Fibroblast of lung (primary cell): ENCODE results near the gene STARD5. TPM values are rescaled to one million over a fixed set of nuclear protein-coding genes. Genes with fewer than 3 reads are reported as not detected.

ENCODE experiments used
- DNase-seq, 2 donors: peaks; one replicate each; pipeline versions ENCODE4 v3.0.0 to v3.0.0-alpha.2; 2010; ENCODE audit warnings: low read depth in 2 of 2
- H2AFZ ChIP-seq: 2 replicates; pipeline ENCODE4 v1.5.1; 2012; ENCODE audit warnings: low read length, control low read depth, inconsistent platforms
- H3K27ac ChIP-seq: 2 replicates; pipeline ENCODE4 v1.5.1; 2011; ENCODE audit warnings: low read length, control low read depth; ENCODE audit not compliant: insufficient read depth
- H3K27me3 ChIP-seq: 2 replicates; pipeline ENCODE4 v1.5.1; 2011; ENCODE audit warnings: mild to moderate bottlenecking, low read length; ENCODE audit not compliant: control insufficient read depth, insufficient read depth
- H3K36me3 ChIP-seq: 2 replicates; pipeline ENCODE4 v1.5.1; 2011; ENCODE audit warnings: low read length; ENCODE audit not compliant: control insufficient read depth, insufficient read depth
- H3K4me1 ChIP-seq: 2 replicates; pipeline ENCODE4 v1.5.1; 2011; ENCODE audit warnings: low read length; ENCODE audit not compliant: control insufficient read depth, insufficient read depth; ENCODE audit errors: extremely low read depth
- H3K4me2 ChIP-seq: 2 replicates; pipeline ENCODE4 v1.5.1; 2011; ENCODE audit warnings: low read length, control low read depth; ENCODE audit not compliant: insufficient read depth; ENCODE audit errors: extremely low read depth
- H3K4me3 ChIP-seq, 4 experiments: fragments of 200-600 bp in 1 of 4; sonication (generic) in 1 of 4; replicated peaks in 1 of 4; 2 replicates each; pipeline ENCODE4 v1.5.1; 2011 to 2016; ENCODE audit warnings: low read length in 4 of 4, low read depth in 3 of 4, mild to moderate bottlenecking in 3 of 4, control low read depth in 2 of 4, inconsistent platforms in 1 of 4, mixed read lengths in 1 of 4; ENCODE audit not compliant: insufficient read depth in 1 of 4; ENCODE audit errors: control extremely low read depth in 1 of 4
- H3K79me2 ChIP-seq: 2 replicates; pipeline ENCODE4 v1.5.1; 2012; ENCODE audit warnings: mild to moderate bottlenecking, low read length, inconsistent platforms; ENCODE audit not compliant: control insufficient read depth, insufficient read depth
- H3K9ac ChIP-seq: 2 replicates; pipeline ENCODE4 v1.5.1; 2011; ENCODE audit warnings: mild to moderate bottlenecking, low read length, control low read depth; ENCODE audit not compliant: insufficient read depth
- H3K9me3 ChIP-seq: 2 replicates; pipeline ENCODE4 v1.5.1; 2012; ENCODE audit warnings: low read depth, low read length; ENCODE audit not compliant: control insufficient read depth, insufficient read depth
- H4K20me1 ChIP-seq: 2 replicates; pipeline ENCODE4 v1.5.1; 2011; ENCODE audit warnings: low read length; ENCODE audit not compliant: control insufficient read depth, insufficient read depth; ENCODE audit errors: extremely low read depth
- CTCF ChIP-seq, 2 donors: IDR thresholded peaks in 1 of 2; conservative IDR thresholded peaks in 1 of 2; 1 replicate in 1 of 2; 2 replicates in 1 of 2; pipeline ENCODE4 v1.5.1; 2011 to 2012; ENCODE audit warnings: low read length in 2 of 2, control low read depth in 1 of 2, inconsistent platforms in 1 of 2, low read depth in 1 of 2, mild to moderate bottlenecking in 1 of 2
- EZH2 ChIP-seq: IDR thresholded peaks from 2 replicates; pipeline ENCODE4 v1.5.1; 2012; ENCODE audit warnings: low read length, control low read depth, mild to moderate bottlenecking; ENCODE audit errors: missing control alignments
- polyA plus RNA-seq, 2 donors: library from polyadenylated mRNA; depleted of rRNA in 1 of 2; stranded (reverse) in 1 of 2; unstranded in 1 of 2; fragments of >200 nt; gene quantifications; 2 replicates each; pipeline ENCODE4 v1.2.1, GENCODE V29; 2011 to 2012; ENCODE audit warnings: missing spikeins in 1 of 2
- total RNA-seq: library from RNA; depleted of rRNA; stranded (reverse); fragments of >200 nt; gene quantifications from 2 replicates; pipeline ENCODE4 v1.2.1, GENCODE V29; 2014

Gene STARD5
- total and polyA plus RNA-seq, 2 donors (not counting 1 experiment from before 2014, with no cell fraction given), result 14.9 to 20.1 TPM

GRCh38 chr15:81261172-81261811 is 62.6 kb downstream of the STARD5 start:
- H3K9ac ChIP-seq, result no peak overlapping the region

GRCh38 chr15:81259760-81260298 is 64.1 kb downstream of the STARD5 start:
- DNase-seq, result no peak
- Histone ChIP-seq H3K27me3 (no peaks in the 10 kb centered on the region), H3K4me3 (no peak overlapping the region), H3K4me1 (no peaks in the 10 kb centered on the region), H3K79me2 (no peaks in the 10 kb centered on the region), H3K9me3 (no peaks in the 10 kb centered on the region), H3K36me3 (no peaks in the 10 kb centered on the region), H3K9ac (no peak overlapping the region), H3K27ac (no peak overlapping the region), H3K4me2 (no peak overlapping the region), H2AFZ (no peak overlapping the region), H4K20me1 (no peaks in the 10 kb centered on the region)
- TF ChIP-seq EZH2, result no peak
- no peak for TF ChIP-seq CTCF (conservative IDR thresholded peaks at IDR 0.05 in 1 of 2, IDR thresholded peaks at IDR 0.05 in 1 of 2; ENCODE audit: low read depth in 1 of 2, low read length in 2 of 2)

More at GRCh38 chr15:81261172-81261811, 62.6 kb downstream of the STARD5 start:
- no peak overlapping the region for H3K27ac ChIP-seq
- H3K4me3 ChIP-seq, result no peak overlapping the region
- H4K20me1 ChIP-seq, result no peaks in the 10 kb centered on the region
- H2AFZ ChIP-seq, result no peak overlapping the region
- H3K36me3 ChIP-seq, result no peaks in the 10 kb centered on the region
- no peaks in the 10 kb centered on the region for H3K79me2 ChIP-seq
- no peak overlapping the region for H3K4me2 ChIP-seq
- no peak for TF ChIP-seq EZH2
- no peak for TF ChIP-seq CTCF (conservative IDR thresholded peaks at IDR 0.05 in 1 of 2, IDR thresholded peaks at IDR 0.05 in 1 of 2; ENCODE audit: low read depth in 1 of 2, low read length in 2 of 2)
- no peaks in the 10 kb centered on the region for H3K27me3 ChIP-seq
- no peaks in the 10 kb centered on the region for H3K9me3 ChIP-seq
- peaks cover 4% of the 10 kb centered on the region for H3K4me1 ChIP-seq
- DNase-seq, result no peak

Other genes starting within 250 kb of the STARD5 start
- gene CFAP161, start 189.9 kb downstream of the STARD5 start, total RNA-seq, result 0.17 and 0.26 TPM in 2 replicates
- gene CFAP161, start 189.9 kb downstream of the STARD5 start, polyA plus RNA-seq, result not detected in 2 replicates
- 3.1 and 5.0 TPM in 2 replicates for gene IL16, start 127.3 kb downstream of the STARD5 start, total RNA-seq
- gene IL16, start 127.3 kb downstream of the STARD5 start, polyA plus RNA-seq, result 0.96 and 1.3 TPM in 2 replicates
- gene TMC3, start 50.1 kb upstream of the STARD5 start, total RNA-seq, result not detected in 2 replicates
- not detected in 2 replicates for gene TMC3, start 50.1 kb upstream of the STARD5 start, polyA plus RNA-seq